Loucy (cell line): ENCODE data around the gene GNPTG.

ENCODE experiments used
- H2AFZ ChIP-seq: fragments of 200-600 bp; sonication (generic); 2 replicates; pipeline ENCODE4 v1.6.0; 2016; ENCODE audit warnings: antibody characterized with exemption, mild to moderate bottlenecking, low read length, moderate library complexity
- H3F3A ChIP-seq: fragments of 200-600 bp; 2 replicates; pipeline ENCODE4 v1.6.0; 2016; ENCODE audit warnings: antibody characterized with exemption, low read depth, mild to moderate bottlenecking
- H3K27me3 ChIP-seq: fragments of 200-600 bp; sonication (generic); 2 replicates; pipeline ENCODE4 v1.6.1; 2014; ENCODE audit warnings: low read length, mild to moderate bottlenecking; ENCODE audit not compliant: insufficient read depth, poor library complexity, severe bottlenecking
- H3K36me3 ChIP-seq: fragments of 200-600 bp; sonication (generic); 2 replicates; pipeline ENCODE4 v1.6.1; 2016; ENCODE audit warnings: low read length; ENCODE audit not compliant: insufficient read depth
- H3K4me1 ChIP-seq: fragments of 200-600 bp; sonication (generic); 2 replicates; pipeline ENCODE4 v1.5.1; 2014; ENCODE audit warnings: low read length, mild to moderate bottlenecking; ENCODE audit not compliant: insufficient read depth, poor library complexity, severe bottlenecking
- H3K4me2 ChIP-seq: fragments of 200-600 bp; sonication (generic); 2 replicates; pipeline ENCODE4 v1.6.0; 2014; ENCODE audit warnings: antibody characterized with exemption, low read length, low read depth, mild to moderate bottlenecking; ENCODE audit not compliant: poor library complexity, severe bottlenecking
- H3K4me3 ChIP-seq: fragments of 200-600 bp; sonication (generic); 2 replicates; pipeline ENCODE4 v1.5.1; 2014; ENCODE audit warnings: low read length, mild to moderate bottlenecking, mixed read lengths; ENCODE audit not compliant: poor library complexity, severe bottlenecking
- H3K79me2 ChIP-seq: fragments of 200-600 bp; sonication (generic); 2 replicates; pipeline ENCODE4 v1.6.1; 2014; ENCODE audit warnings: low read length; ENCODE audit not compliant: insufficient read depth
- H3K9ac ChIP-seq: fragments of 200-600 bp; sonication (generic); 2 replicates; pipeline ENCODE4 v1.6.0; 2014; ENCODE audit warnings: mild to moderate bottlenecking, low read depth, low read length, moderate library complexity; ENCODE audit not compliant: poor library complexity, severe bottlenecking
- H3K9me2 ChIP-seq: fragments of 200-600 bp; sonication (generic); replicated peaks from 2 replicates; pipeline ENCODE4 v1.6.1; 2016; ENCODE audit warnings: low read depth, low read length, mixed read lengths
- H3K9me3 ChIP-seq: fragments of 200-600 bp; sonication (generic); 2 replicates; pipeline ENCODE4 v1.6.1; 2014; ENCODE audit warnings: mild to moderate bottlenecking, antibody characterized with exemption, low read length, low read depth; ENCODE audit not compliant: insufficient read depth
- H4K20me1 ChIP-seq: fragments of 200-600 bp; sonication (generic); 2 replicates; pipeline ENCODE4 v1.6.0; 2014; ENCODE audit warnings: antibody characterized with exemption, low read length, mild to moderate bottlenecking; ENCODE audit not compliant: insufficient read depth, poor library complexity, severe bottlenecking
- EZH2phosphoT487 ChIP-seq: fragments of 200-600 bp; IDR thresholded peaks from 2 replicates; pipeline ENCODE4 v1.6.1; 2018; ENCODE audit warnings: antibody characterized with exemption, mild to moderate bottlenecking, moderate library complexity, borderline replicate concordance
- TF ChIP-seq, protein P1 (sequence below): fragments of 200-600 bp; sonication (generic); conservative IDR thresholded peaks from 2 replicates; pipeline ENCODE4 v1.5.1; 2014; ENCODE audit warnings: mild to moderate bottlenecking, antibody characterized with exemption, low read length

The GNPTG gene

DNA sequence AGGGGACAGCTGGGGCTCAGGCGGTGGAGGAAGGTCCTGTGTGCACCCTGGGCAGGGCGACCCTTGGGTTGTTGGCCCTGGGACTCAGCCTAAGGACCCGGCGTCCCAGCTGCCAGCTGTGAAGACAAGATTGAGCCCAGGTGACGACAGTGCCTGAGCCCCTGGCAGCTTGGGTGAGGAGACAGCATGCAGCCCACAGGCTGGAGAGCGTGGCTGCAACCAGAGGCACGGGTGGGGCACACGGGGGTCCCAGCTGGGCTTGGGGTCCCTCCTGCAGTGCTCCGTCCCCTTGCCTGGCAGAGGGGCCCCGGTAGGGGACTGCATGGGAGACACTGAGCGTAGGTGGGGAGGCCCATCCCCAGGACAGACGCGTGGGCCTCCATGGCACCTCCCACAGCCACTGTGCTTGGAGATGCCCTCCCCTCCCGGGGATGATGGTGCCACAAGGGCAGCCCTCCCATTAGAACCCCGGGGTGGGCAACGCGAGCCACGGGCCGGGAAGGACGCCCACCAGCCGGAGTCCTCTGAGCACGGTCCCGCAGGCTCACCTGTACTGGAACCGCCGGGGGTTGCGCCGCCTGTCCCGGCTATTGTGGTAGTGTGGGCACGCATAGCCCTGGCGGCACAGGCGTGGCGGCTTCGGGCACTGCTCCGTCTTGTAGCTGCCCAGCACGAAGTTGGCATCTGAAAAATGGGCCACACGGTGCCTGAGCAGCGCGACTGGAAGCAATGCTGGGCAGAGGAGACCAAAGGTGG, 47.3 kb downstream of the GNPTG start:
- Histone ChIP-seq H3K9me3 (no peaks in the 10 kb centered on the region), H3K27me3 (no peaks in the 10 kb centered on the region), H3K9me2 (no peaks in the 10 kb centered on the region), H4K20me1 (no peaks in the 10 kb centered on the region), H3K36me3 (no peaks in the 10 kb centered on the region; the same call in 1 of the 2 replicates), H3K4me2 (no peak overlapping the region), H3K4me1 (no peaks in the 10 kb centered on the region), H3F3A (no peaks in the 10 kb centered on the region), H2AFZ (no peak overlapping the region), H3K4me3 (no peak overlapping the region), H3K9ac (no peak overlapping the region), H3K79me2 (no peaks in the 10 kb centered on the region)
- TF ChIP-seq, protein P1, sequence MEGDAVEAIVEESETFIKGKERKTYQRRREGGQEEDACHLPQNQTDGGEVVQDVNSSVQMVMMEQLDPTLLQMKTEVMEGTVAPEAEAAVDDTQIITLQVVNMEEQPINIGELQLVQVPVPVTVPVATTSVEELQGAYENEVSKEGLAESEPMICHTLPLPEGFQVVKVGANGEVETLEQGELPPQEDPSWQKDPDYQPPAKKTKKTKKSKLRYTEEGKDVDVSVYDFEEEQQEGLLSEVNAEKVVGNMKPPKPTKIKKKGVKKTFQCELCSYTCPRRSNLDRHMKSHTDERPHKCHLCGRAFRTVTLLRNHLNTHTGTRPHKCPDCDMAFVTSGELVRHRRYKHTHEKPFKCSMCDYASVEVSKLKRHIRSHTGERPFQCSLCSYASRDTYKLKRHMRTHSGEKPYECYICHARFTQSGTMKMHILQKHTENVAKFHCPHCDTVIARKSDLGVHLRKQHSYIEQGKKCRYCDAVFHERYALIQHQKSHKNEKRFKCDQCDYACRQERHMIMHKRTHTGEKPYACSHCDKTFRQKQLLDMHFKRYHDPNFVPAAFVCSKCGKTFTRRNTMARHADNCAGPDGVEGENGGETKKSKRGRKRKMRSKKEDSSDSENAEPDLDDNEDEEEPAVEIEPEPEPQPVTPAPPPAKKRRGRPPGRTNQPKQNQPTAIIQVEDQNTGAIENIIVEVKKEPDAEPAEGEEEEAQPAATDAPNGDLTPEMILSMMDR: no peak
- TF ChIP-seq EZH2phosphoT487: no peak

- Histone ChIP-seq H3K27me3 (no peaks in the 10 kb centered on the region), H2AFZ (no peak overlapping the region), H3K4me1 (no peaks in the 10 kb centered on the region), H3K9me3 (no peaks in the 10 kb centered on the region), H4K20me1 (no peaks in the 10 kb centered on the region), H3K9ac (no peak overlapping the region), H3F3A (no peaks in the 10 kb centered on the region), H3K4me3 (no peak overlapping the region), H3K79me2 (no peaks in the 10 kb centered on the region), H3K36me3 (no peaks in the 10 kb centered on the region; the same call in 1 of the 2 replicates), H3K9me2 (no peaks in the 10 kb centered on the region), H3K4me2 (no peak overlapping the region)
- TF ChIP-seq, protein P1: no peak
- TF ChIP-seq EZH2phosphoT487: no peak
These were observed 49.5 kb downstream of the GNPTG start for GRCh38 chr16:1401061-1401757.

DNA sequence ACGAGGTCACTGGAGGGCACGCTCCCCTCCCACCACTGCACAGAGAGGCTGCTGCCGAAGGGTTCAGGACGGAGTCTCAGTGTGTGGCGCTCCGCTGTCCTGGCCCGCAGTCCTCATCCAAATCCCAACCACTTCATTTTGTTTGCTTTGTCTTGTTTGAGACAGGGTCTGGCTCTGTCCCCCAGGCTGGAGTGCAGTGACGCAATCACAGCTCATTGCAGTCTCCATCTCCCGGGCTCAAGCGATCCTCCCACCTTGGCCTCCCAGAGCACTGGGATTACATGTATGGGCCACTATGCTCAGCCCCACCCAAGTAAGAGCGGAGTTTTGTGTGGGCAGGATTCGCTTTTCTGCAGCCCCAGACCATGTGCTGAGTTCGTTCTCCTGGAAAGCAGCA, 50.0 kb downstream of the GNPTG start:
- no peaks in the 10 kb centered on the region for H3K79me2 ChIP-seq
- H3K4me1 ChIP-seq: no peaks in the 10 kb centered on the region
- H3K9ac ChIP-seq: no peak overlapping the region
- no peak overlapping the region for H3K4me3 ChIP-seq
- no peak overlapping the region for H2AFZ ChIP-seq
- no peaks in the 10 kb centered on the region for H3K27me3 ChIP-seq
- H3K4me2 ChIP-seq: no peak overlapping the region
- H3F3A ChIP-seq: no peaks in the 10 kb centered on the region
- TF ChIP-seq, protein P1: no peak
- no peak for TF ChIP-seq EZH2phosphoT487
- H3K9me3 ChIP-seq: no peaks in the 10 kb centered on the region
- H3K36me3 ChIP-seq: no peaks in the 10 kb centered on the region; the same call in 1 of the 2 replicates
- H3K9me2 ChIP-seq: no peaks in the 10 kb centered on the region
- no peaks in the 10 kb centered on the region for H4K20me1 ChIP-seq
